Caco-2 (cell line): ENCODE results near the gene NFE2L2. TPM values are rescaled to one million over a fixed set of nuclear protein-coding genes. Genes with fewer than 3 reads are reported as not detected.

Experiments
- BruUV-seq: library from RNA; stranded (reverse); fragments of 400-500 nt; replicated peaks from 2 replicates; lab custom pipeline; 2021; lab: Mats Ljungman, UMichigan
- CTCF ChIA-PET: fragments of 300-600 bp; sonication (Branson Sonifier 250); formaldehyde crosslinking; loops from one replicate; lab custom pipeline; 2022; ENCODE audit warnings: antibody characterized with exemption; lab: Charles Lee
- POLR2A ChIA-PET: fragments of 300-600 bp; sonication (Branson Sonifier 250); formaldehyde crosslinking; loops from one replicate; lab custom pipeline; 2022; ENCODE audit warnings: antibody characterized with exemption; lab: Charles Lee
- DNase-seq, 2 experiments: peaks; one replicate each; pipeline versions ENCODE4 v3.0.0 to v3.0.0-alpha.2; 2020 to 2022
- H3K27me3 ChIP-seq: replicated peaks from 2 replicates; pipeline ENCODE4 v1.6.0; 2011; ENCODE audit warnings: low read length; ENCODE audit not compliant: control insufficient read depth, insufficient read depth
- H3K36me3 ChIP-seq: 2 replicates; pipeline ENCODE4 v1.5.1; 2011; ENCODE audit warnings: low read length; ENCODE audit not compliant: control insufficient read depth, insufficient read depth
- H3K4me1 ChIP-seq: fragments of 250-450 bp; sonication (Bioruptor Pico); 2 replicates; pipeline ENCODE4 v1.5.1; 2020; ENCODE audit warnings: mild to moderate bottlenecking
- H3K4me3 ChIP-seq: 2 replicates; pipeline ENCODE4 v1.5.1; 2011; ENCODE audit warnings: low read depth, mild to moderate bottlenecking, control low read depth, low read length
- H3K9me3 ChIP-seq: fragments of 250-450 bp; sonication (Bioruptor Pico); 2 replicates; pipeline ENCODE4 v1.5.1; 2020; ENCODE audit warnings: mild to moderate bottlenecking, moderate library complexity
- H3K27ac Mint-ChIP-seq: one replicate; pipeline ENCODE4 v1.8.0; 2022; ENCODE audit warnings: mixed read lengths; ENCODE audit not compliant: unreplicated experiment
- H3K27me3 Mint-ChIP-seq: one replicate; pipeline ENCODE4 v1.8.0; 2022; ENCODE audit warnings: mixed read lengths; ENCODE audit not compliant: insufficient read depth, unreplicated experiment
- H3K36me3 Mint-ChIP-seq: one replicate; pipeline ENCODE4 v1.8.0; 2022; ENCODE audit warnings: mild to moderate bottlenecking, mixed read lengths; ENCODE audit not compliant: insufficient read depth, unreplicated experiment
- H3K4me1 Mint-ChIP-seq: one replicate; pipeline ENCODE4 v1.8.0; 2022; ENCODE audit warnings: low read depth, mixed read lengths; ENCODE audit not compliant: unreplicated experiment
- H3K4me3 Mint-ChIP-seq: one replicate; pipeline ENCODE4 v1.8.0; 2022; ENCODE audit warnings: mild to moderate bottlenecking, moderate library complexity, mixed read lengths; ENCODE audit not compliant: unreplicated experiment
- H3K9me3 Mint-ChIP-seq: one replicate; pipeline ENCODE4 v1.8.0; 2022; ENCODE audit warnings: mixed read lengths; ENCODE audit not compliant: unreplicated experiment
- CTCF ChIP-seq, 2 experiments: fragments of 200-600 bp in 1 of 2; IDR thresholded peaks; 1 replicate in 1 of 2; 2 replicates in 1 of 2; pipeline versions ENCODE4 v1.5.1 to v1.8.0; 2011 to 2022; ENCODE audit warnings: antibody characterized with exemption in 1 of 2, control low read depth in 1 of 2, inconsistent platforms in 1 of 2, low read depth in 1 of 2, low read length in 1 of 2, mild to moderate bottlenecking in 1 of 2, moderate library complexity in 1 of 2; ENCODE audit not compliant: insufficient read depth in 1 of 2, severe bottlenecking in 1 of 2, unreplicated experiment in 1 of 2
- intact Hi-C: fragments of 100-400 bp; cut with micrococcal nuclease; formaldehyde crosslinking; loops from one replicate; pipeline ENCODE4 v1.10.0; 2022; ENCODE audit not compliant: unreplicated experiment
- total RNA-seq: library from RNA; stranded (reverse); gene quantifications from 2 replicates; pipeline ENCODE4 v1.2.3, GENCODE V29; 2022

The NFE2L2 gene
- total RNA-seq, 1 experiment from 2014 or later, result 75.7 TPM

- no peaks in the 10 kb centered on the region for H3K27me3 ChIP-seq
- intact Hi-C loops, result loop anchor here (1.0 to 2.0 kb wide), 5 partner anchors 26 to 186 kb away; no protein-coding TSS in a partner anchor
- Mint-ChIP-seq H3K27me3 (no peaks in the 10 kb centered on the region), H3K36me3 (peaks cover 69% of the 10 kb centered on the region), H3K27ac (peak overlapping the region; percentile 99), H3K4me3 (peak overlapping the region; percentile 87), H3K4me1 (peaks cover 11% of the 10 kb centered on the region), H3K9me3 (no peaks in the 10 kb centered on the region)
- TF ChIP-seq CTCF (IDR thresholded peaks at IDR 0.05; ENCODE audit: insufficient read depth in 1 of 2, low read depth in 1 of 2, low read length in 1 of 2, severe bottlenecking in 1 of 2, unreplicated experiment in 1 of 2), result no peak
- no peaks in the 10 kb centered on the region; the same call in 1 of the 2 replicates for H3K36me3 ChIP-seq
- H3K4me1 ChIP-seq, result peaks cover 22% of the 10 kb centered on the region
- peak; percentile 95 for DNase-seq
- ChIA-PET POLR2A (interaction anchor here (1.6 to 1.7 kb wide), 3 partner anchors 12 to 51 kb away, joined by 9 to 22 read pairs (median 11); partner anchors contain the start of gene NFE2L2), CTCF (interaction anchor here (0.6 to 1.5 kb wide), 3 partner anchors 12 to 52 kb away, joined by 4 read pairs; no protein-coding TSS in a partner anchor)
- TSS peak; percentile 33 for BruUV-seq
- no peaks in the 10 kb centered on the region for H3K9me3 ChIP-seq
- H3K4me3 ChIP-seq, result peak overlapping the region; percentile 52
Measured at GRCh38 chr2:177212891-177213856, 51.4 kb downstream of the NFE2L2 start.

- intact Hi-C loops, result loop anchor here (1.0 to 2.0 kb wide), 5 partner anchors 25 to 187 kb away; no protein-coding TSS in a partner anchor
- ChIA-PET POLR2A (interaction anchor here (0.6 to 1.7 kb wide), 6 partner anchors 9 to 943 kb away, joined by 3 to 22 read pairs (median 6); partner anchors contain the start of genes MTX2 and NFE2L2), CTCF (interaction anchor here (0.6 to 1.5 kb wide), 4 partner anchors 11 to 53 kb away, joined by 4 read pairs; no protein-coding TSS in a partner anchor)
- no peaks in the 10 kb centered on the region for H3K36me3 ChIP-seq
- peak within 1 kb of the TSS; percentile 72 for H3K4me3 ChIP-seq
- peak; percentile 99 for DNase-seq
- peaks cover 22% of the 10 kb centered on the region for H3K4me1 ChIP-seq
- H3K4me3 Mint-ChIP-seq, result peak within 1 kb of the TSS; percentile 87
- H3K36me3 Mint-ChIP-seq, result peaks cover 60% of the 10 kb centered on the region
- BruUV-seq, result no TSS peak
- no peaks in the 10 kb centered on the region for H3K27me3 ChIP-seq
- peaks cover 8% of the 10 kb centered on the region for H3K4me1 Mint-ChIP-seq
- H3K27me3 Mint-ChIP-seq, result no peaks in the 10 kb centered on the region
- H3K9me3 Mint-ChIP-seq, result no peaks in the 10 kb centered on the region
- peak in 1 of 2 experiments; percentile 37 for TF ChIP-seq CTCF (IDR thresholded peaks at IDR 0.05; ENCODE audit: insufficient read depth in 1 of 2, low read depth in 1 of 2, low read length in 1 of 2, severe bottlenecking in 1 of 2, unreplicated experiment in 1 of 2)
- peak within 1 kb of the TSS; percentile 99 for H3K27ac Mint-ChIP-seq
- H3K9me3 ChIP-seq, result no peaks in the 10 kb centered on the region
Measured at GRCh38 chr2:177212106-177212890, 52.2 kb downstream of the NFE2L2 start, which contains the start of gene HNRNPA3. TSS of gene HNRNPA3 (plus strand) at chr2:177212794. CDS start at chr2:177212800, 6 bp downstream.
